Sigmoid colon (tissue), 4 donors: Measurements from ENCODE around the gene CENPP.

Experiments
- EP300 ChIP-seq, 4 donors: sonication (generic); formaldehyde crosslinking; IDR thresholded peaks; one replicate each; pipeline ENCODE4 v1.6.1; 2017; ENCODE audit warnings: antibody characterized with exemption in 4 of 4
- POLR2A ChIP-seq, 2 donors: fragments of 450-650 bp; IDR thresholded peaks; one replicate each; pipeline ENCODE4 v1.6.1; 2016; ENCODE audit warnings: antibody characterized with exemption in 2 of 2, mild to moderate bottlenecking in 2 of 2, moderate library complexity in 2 of 2
- POLR2AphosphoS5 ChIP-seq, 4 donors: sonication (generic); formaldehyde crosslinking; IDR thresholded peaks; one replicate each; pipeline ENCODE4 v1.6.1; 2017; ENCODE audit warnings: antibody characterized with exemption in 4 of 4
- TF ChIP-seq, protein P1 (sequence below), 4 experiments: fragments of 450-650 bp in 3 of 4; fragments of 200-600 bp in 1 of 4; IDR thresholded peaks; one replicate each; pipeline ENCODE4 v1.5.1; 2016 to 2019; ENCODE audit warnings: antibody characterized with exemption in 4 of 4, mild to moderate bottlenecking in 3 of 4, moderate library complexity in 2 of 4

DNA sequence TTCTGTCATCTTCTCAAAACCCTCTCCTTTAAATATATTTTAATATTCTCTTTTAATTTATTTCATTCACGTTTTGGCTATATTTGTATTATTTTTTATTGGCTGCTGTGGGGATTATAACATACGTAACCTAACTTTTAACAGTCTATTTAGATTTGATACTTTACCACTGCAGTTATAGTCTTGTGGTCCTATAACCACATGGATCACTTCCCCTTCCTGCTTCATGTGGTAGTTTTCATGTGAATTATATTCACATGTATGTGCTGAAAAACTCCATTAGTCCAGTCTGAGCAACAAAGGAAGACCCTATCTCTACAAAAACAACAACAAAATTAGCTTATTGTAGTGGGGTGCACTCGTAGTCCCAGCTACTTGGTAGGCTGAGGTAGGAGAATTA is 34.3 kb downstream of the CENPP start:
- TF ChIP-seq, protein P1, sequence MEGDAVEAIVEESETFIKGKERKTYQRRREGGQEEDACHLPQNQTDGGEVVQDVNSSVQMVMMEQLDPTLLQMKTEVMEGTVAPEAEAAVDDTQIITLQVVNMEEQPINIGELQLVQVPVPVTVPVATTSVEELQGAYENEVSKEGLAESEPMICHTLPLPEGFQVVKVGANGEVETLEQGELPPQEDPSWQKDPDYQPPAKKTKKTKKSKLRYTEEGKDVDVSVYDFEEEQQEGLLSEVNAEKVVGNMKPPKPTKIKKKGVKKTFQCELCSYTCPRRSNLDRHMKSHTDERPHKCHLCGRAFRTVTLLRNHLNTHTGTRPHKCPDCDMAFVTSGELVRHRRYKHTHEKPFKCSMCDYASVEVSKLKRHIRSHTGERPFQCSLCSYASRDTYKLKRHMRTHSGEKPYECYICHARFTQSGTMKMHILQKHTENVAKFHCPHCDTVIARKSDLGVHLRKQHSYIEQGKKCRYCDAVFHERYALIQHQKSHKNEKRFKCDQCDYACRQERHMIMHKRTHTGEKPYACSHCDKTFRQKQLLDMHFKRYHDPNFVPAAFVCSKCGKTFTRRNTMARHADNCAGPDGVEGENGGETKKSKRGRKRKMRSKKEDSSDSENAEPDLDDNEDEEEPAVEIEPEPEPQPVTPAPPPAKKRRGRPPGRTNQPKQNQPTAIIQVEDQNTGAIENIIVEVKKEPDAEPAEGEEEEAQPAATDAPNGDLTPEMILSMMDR (IDR thresholded peaks at IDR 0.05) = no peak
- TF ChIP-seq POLR2A (IDR thresholded peaks at IDR 0.05) (no peak), EP300 (IDR thresholded peaks at IDR 0.05) (no peak), POLR2AphosphoS5 (IDR thresholded peaks at IDR 0.05) (no peak)
